Natural killer cell (primary cell): ENCODE data around the gene FBLIM1. TPM values are rescaled to one million over a fixed set of nuclear protein-coding genes. Genes with fewer than 3 reads are reported as not detected.

ENCODE experiments used
- ATAC-seq, 3 donors: fragments of 150-1000 bp in 2 of 3; fragments of 200-7000 bp in 1 of 3; cut with Tn5 transposase; 1 replicate in 1 of 3; 2 replicates in 2 of 3; pipeline ENCODE4 v1.10.0; 2021; ENCODE audit warnings: mild to moderate bottlenecking in 2 of 3, moderate library complexity in 2 of 3
- DNase-seq, 2 donors: peaks; one replicate each; pipeline versions ENCODE4 v3.0.0 to v3.0.0-alpha.2; 2013 to 2021; ENCODE audit warnings: mixed read lengths in 1 of 2
- H3K27ac ChIP-seq: one replicate; pipeline ENCODE4 v1.5.1; 2013; ENCODE audit warnings: mild to moderate bottlenecking, low read length
- H3K27me3 ChIP-seq: one replicate; pipeline ENCODE4 v1.6.1; 2013; ENCODE audit warnings: low read length; ENCODE audit not compliant: control insufficient read depth, insufficient read depth
- H3K36me3 ChIP-seq: one replicate; pipeline ENCODE4 v1.6.1; 2013; ENCODE audit warnings: low read length; ENCODE audit not compliant: control insufficient read depth, insufficient read depth
- H3K4me1 ChIP-seq: one replicate; pipeline ENCODE4 v1.6.1; 2013; ENCODE audit warnings: low read length; ENCODE audit not compliant: control insufficient read depth, insufficient read depth
- H3K4me3 ChIP-seq: one replicate; pipeline ENCODE4 v1.5.1; 2013; ENCODE audit warnings: low read length
- H3K9me3 ChIP-seq: one replicate; pipeline ENCODE4 v1.6.1; 2013; ENCODE audit warnings: low read length; ENCODE audit not compliant: control insufficient read depth, insufficient read depth
- H3K27ac Mint-ChIP-seq, 2 donors: one replicate each; pipeline ENCODE4 v1.8.0; 2022; ENCODE audit warnings: mild to moderate bottlenecking in 2 of 2, mixed read lengths in 2 of 2, moderate library complexity in 1 of 2
- H3K27me3 Mint-ChIP-seq, 2 donors: one replicate each; pipeline ENCODE4 v1.8.0; 2022; ENCODE audit warnings: low read depth in 2 of 2, mixed read lengths in 2 of 2
- H3K36me3 Mint-ChIP-seq: one replicate; pipeline ENCODE4 v1.8.0; 2022; ENCODE audit warnings: mixed read lengths
- H3K4me1 Mint-ChIP-seq, 2 donors: one replicate each; pipeline ENCODE4 v1.8.0; 2022; ENCODE audit warnings: mixed read lengths in 2 of 2
- H3K4me3 Mint-ChIP-seq: one replicate; pipeline ENCODE4 v1.8.0; 2022; ENCODE audit warnings: mild to moderate bottlenecking, moderate library complexity, mixed read lengths
- H3K9me3 Mint-ChIP-seq, 2 donors: one replicate each; pipeline ENCODE4 v1.8.0; 2022; ENCODE audit warnings: mixed read lengths in 2 of 2
- WGBS: methylation state at CpG from one replicate; pipeline ENCODE4 v1.1.7; 2013; ENCODE audit warnings: missing lambda C conversion rate; ENCODE audit not compliant: insufficient coverage; 5-methylcytosine and 5-hydroxymethylcytosine counted together
- intact Hi-C: fragments of 100-400 bp; cut with micrococcal nuclease; formaldehyde crosslinking; loops from one replicate; pipeline ENCODE4 v1.14.2; 2022
- total RNA-seq, 4 donors: library from RNA; stranded (reverse); fragments of 120-200 nt in 1 of 4; gene quantifications; one replicate each; pipeline versions ENCODE4 v1.2.3 to v1.2.4, GENCODE V29; 2013 to 2022
- TF ChIP-seq, protein P1 (sequence below): fragments of 200-600 bp; IDR thresholded peaks from one replicate; pipeline ENCODE4 v1.8.0; 2022; ENCODE audit warnings: antibody characterized with exemption

Gene FBLIM1
- total RNA-seq, 3 donors from 2014 or later (not counting 1 experiment from before 2014, with no cell fraction given): 0.39 TPM; not detected in 2

DNA sequence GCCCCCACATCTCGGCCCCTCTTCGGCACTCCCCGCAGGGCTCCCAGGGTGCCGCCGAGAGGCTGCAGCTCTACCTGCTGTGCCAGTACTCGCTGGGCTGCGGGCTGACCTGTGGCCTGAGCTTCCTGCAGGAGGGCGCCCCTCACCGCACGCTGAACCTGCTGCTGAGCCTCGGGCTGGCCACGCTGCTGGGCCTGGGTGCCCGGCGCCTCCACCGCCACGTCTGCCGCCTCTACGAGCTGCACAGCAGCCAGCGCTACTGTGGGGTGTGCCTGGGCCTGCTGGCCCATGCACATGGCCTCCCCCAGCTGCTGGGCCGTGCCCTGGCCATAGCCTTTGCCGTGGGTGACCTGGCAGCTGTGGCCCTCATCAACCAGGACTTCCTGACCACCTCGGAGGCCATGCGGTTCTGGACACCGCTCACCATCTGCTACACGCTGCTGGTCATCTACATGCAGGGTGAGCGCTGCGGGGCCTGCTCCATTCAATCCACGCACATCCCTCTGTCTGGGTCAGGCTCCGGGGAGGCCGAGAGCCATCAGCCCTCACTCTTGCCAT, 14.4 kb upstream of the FBLIM1 start:
- ATAC-seq (no peak), DNase-seq (no peak)
- H3K9me3 Mint-ChIP-seq: no peaks in the 10 kb centered on the region
- intact Hi-C loops: no loop called here
- H3K9me3 ChIP-seq: no peaks in the 10 kb centered on the region
- TF ChIP-seq, protein P1, sequence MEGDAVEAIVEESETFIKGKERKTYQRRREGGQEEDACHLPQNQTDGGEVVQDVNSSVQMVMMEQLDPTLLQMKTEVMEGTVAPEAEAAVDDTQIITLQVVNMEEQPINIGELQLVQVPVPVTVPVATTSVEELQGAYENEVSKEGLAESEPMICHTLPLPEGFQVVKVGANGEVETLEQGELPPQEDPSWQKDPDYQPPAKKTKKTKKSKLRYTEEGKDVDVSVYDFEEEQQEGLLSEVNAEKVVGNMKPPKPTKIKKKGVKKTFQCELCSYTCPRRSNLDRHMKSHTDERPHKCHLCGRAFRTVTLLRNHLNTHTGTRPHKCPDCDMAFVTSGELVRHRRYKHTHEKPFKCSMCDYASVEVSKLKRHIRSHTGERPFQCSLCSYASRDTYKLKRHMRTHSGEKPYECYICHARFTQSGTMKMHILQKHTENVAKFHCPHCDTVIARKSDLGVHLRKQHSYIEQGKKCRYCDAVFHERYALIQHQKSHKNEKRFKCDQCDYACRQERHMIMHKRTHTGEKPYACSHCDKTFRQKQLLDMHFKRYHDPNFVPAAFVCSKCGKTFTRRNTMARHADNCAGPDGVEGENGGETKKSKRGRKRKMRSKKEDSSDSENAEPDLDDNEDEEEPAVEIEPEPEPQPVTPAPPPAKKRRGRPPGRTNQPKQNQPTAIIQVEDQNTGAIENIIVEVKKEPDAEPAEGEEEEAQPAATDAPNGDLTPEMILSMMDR: no peak
- H3K4me3 ChIP-seq: no peak overlapping the region
- H3K36me3 ChIP-seq: no peaks in the 10 kb centered on the region
- H3K27me3 Mint-ChIP-seq: no peaks in the 10 kb centered on the region
- H3K27ac ChIP-seq: no peak overlapping the region
- 88% methylated on average over 30 of the region's 30 CpGs for WGBS
- H3K4me1 ChIP-seq: peaks cover 7% of the 10 kb centered on the region
- H3K27me3 ChIP-seq: no peaks in the 10 kb centered on the region
- peaks cover 0 to 7% of the 10 kb centered on the region in 2 donors for H3K4me1 Mint-ChIP-seq
- no peaks in the 10 kb centered on the region for H3K36me3 Mint-ChIP-seq
- no peak overlapping the region for H3K27ac Mint-ChIP-seq
- no peak overlapping the region for H3K4me3 Mint-ChIP-seq

DNA sequence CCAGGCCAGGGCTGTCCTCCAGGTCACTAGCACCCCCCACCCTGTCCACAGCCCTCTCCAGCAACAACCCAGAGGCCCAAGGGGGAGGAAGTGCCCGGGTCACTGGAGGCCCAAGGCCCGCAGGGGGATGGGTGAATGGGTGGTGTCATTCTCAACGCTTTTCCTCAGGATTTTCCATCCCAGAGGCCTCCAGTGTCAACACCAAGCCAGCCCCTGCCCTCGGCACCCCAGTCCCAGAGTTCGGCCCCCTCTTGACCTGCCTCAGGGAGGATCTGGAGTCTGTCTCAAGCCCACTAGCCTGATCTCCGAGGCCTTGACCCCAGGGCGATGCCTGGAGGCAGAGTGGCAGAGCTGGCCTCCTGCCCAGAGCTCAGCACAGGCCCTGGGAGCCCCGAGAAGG, 11.2 kb upstream of the FBLIM1 start:
- TF ChIP-seq, protein P1: no peak
- ATAC-seq (no peak), DNase-seq (no peak)
- 85% methylated on average over 6 of the region's 8 CpGs for WGBS
- Histone ChIP-seq H3K27me3 (no peaks in the 10 kb centered on the region), H3K36me3 (no peaks in the 10 kb centered on the region), H3K4me3 (no peak overlapping the region), H3K27ac (no peak overlapping the region), H3K4me1 (no peaks in the 10 kb centered on the region), H3K9me3 (no peaks in the 10 kb centered on the region)
- intact Hi-C loops: no loop called here
- H3K27me3 Mint-ChIP-seq: no peaks in the 10 kb centered on the region
- no peaks in the 10 kb centered on the region for H3K4me1 Mint-ChIP-seq
- no peaks in the 10 kb centered on the region for H3K9me3 Mint-ChIP-seq
- H3K27ac Mint-ChIP-seq: no peak overlapping the region
- H3K4me3 Mint-ChIP-seq: no peak overlapping the region
- H3K36me3 Mint-ChIP-seq: no peaks in the 10 kb centered on the region

DNA sequence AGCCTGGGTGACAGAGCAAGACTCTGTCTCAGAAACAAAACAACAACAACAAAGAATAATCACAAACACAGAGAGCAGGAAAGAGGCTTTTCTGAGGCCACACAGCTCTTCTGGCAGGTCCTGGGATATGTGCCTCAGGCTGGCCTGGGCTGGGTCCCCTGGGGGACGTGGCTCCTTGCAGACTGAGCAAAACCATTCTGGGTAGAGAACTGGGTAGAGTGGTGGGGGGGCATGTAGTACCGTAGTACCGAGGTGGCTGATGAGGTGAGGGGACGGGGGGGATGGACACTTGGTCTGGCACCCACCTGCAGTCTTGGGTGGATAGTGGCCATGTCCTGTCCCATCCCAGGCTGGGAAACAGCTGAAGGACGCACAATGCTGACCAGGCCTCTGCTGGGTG, 10.3 kb upstream of the FBLIM1 start:
- Mint-ChIP-seq H3K27ac (no peak overlapping the region), H3K9me3 (no peaks in the 10 kb centered on the region), H3K4me3 (no peak overlapping the region), H3K4me1 (no peaks in the 10 kb centered on the region), H3K27me3 (no peaks in the 10 kb centered on the region), H3K36me3 (no peaks in the 10 kb centered on the region)
- Histone ChIP-seq H3K4me1 (no peaks in the 10 kb centered on the region), H3K36me3 (no peaks in the 10 kb centered on the region), H3K27ac (no peak overlapping the region), H3K9me3 (no peaks in the 10 kb centered on the region), H3K4me3 (no peak overlapping the region), H3K27me3 (no peaks in the 10 kb centered on the region)
- intact Hi-C loops: no loop called here
- ATAC-seq (no peak), DNase-seq (no peak)
- WGBS: 75% methylated on average over 5 of the region's 5 CpGs
- TF ChIP-seq, protein P1: no peak
